ENCODE measurements around the gene NAGLU. TPM values are rescaled to one million over a fixed set of nuclear protein-coding genes. Genes with fewer than 3 reads are reported as not detected.
"Not testable (repeated sequence)": the region's sequence is repeated elsewhere in the genome, so short reads cannot be mapped to it uniquely, and the experiment has no call there.

The NAGLU gene
- total RNA-seq, 2 donors from 2014 or later = 18.1 to 19.3 TPM

DNA sequence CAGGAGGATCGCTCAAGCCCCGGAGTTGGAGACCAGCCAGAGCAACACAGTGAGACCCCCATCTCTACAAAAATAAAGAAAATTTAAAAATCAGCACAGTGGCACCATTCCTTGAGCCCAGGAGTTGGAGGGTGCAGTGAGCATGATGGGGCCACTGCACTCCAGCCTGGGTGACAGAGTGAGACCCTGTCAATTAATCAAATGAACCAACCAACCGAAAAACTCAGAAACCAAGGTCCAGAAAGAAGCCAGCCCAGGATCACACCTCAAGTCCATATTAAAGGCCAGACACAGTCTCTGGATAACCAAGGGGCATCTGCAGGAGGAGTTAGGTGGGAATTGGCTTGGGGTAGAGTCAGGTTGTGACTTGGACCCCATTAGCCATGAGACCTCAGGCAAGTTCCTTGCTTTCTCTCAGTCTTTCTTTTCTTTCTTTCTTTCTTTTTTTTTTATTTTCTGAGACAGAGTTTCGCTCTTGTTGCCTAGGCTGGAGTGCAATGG is 19.1 kb downstream of the NAGLU start:
- H3K4me3 Mint-ChIP-seq = peak overlapping the region; percentile 89
- no peak for DNase-seq (ENCODE audit: low spot score)
- no peaks in the 10 kb centered on the region for H3K27me3 Mint-ChIP-seq
- H3K36me3 Mint-ChIP-seq = no peaks in the 10 kb centered on the region
- ATAC-seq = no peak
- H3K9me3 Mint-ChIP-seq = no peaks in the 10 kb centered on the region
- peak overlapping the region; percentile 87 to 95 for H3K27ac Mint-ChIP-seq
- H3K4me1 Mint-ChIP-seq (ENCODE audit: low read depth in 2 of 2) = peaks cover 16 to 21% of the 10 kb centered on the region in 2 donors

GRCh38 chr17:42555961-42556617 is 20.0 kb downstream of the NAGLU start:
- not testable (repeated sequence) for ATAC-seq; H3K27me3 Mint-ChIP-seq; H3K36me3 Mint-ChIP-seq; DNase-seq (ENCODE audit: low spot score); H3K9me3 Mint-ChIP-seq
- Mint-ChIP-seq H3K4me3 (peak overlapping the region; percentile 89), H3K4me1 (ENCODE audit: low read depth in 2 of 2) (peaks cover 12 to 16% of the 10 kb centered on the region in 2 donors), H3K27ac (peak overlapping the region; percentile 87 to 95)

GRCh38 chr17:42559075-42559474 is 23.0 kb downstream of the NAGLU start:
- H3K27ac Mint-ChIP-seq = no peak overlapping the region
- H3K4me3 Mint-ChIP-seq = no peak overlapping the region
- peaks cover 24 to 35% of the 10 kb centered on the region in 2 donors for H3K4me1 Mint-ChIP-seq (ENCODE audit: low read depth in 2 of 2)
- no peaks in the 10 kb centered on the region for H3K9me3 Mint-ChIP-seq
- H3K36me3 Mint-ChIP-seq = no peaks in the 10 kb centered on the region
- no peaks in the 10 kb centered on the region for H3K27me3 Mint-ChIP-seq
- no peak for DNase-seq (ENCODE audit: low spot score)
- ATAC-seq = no peak

DNA sequence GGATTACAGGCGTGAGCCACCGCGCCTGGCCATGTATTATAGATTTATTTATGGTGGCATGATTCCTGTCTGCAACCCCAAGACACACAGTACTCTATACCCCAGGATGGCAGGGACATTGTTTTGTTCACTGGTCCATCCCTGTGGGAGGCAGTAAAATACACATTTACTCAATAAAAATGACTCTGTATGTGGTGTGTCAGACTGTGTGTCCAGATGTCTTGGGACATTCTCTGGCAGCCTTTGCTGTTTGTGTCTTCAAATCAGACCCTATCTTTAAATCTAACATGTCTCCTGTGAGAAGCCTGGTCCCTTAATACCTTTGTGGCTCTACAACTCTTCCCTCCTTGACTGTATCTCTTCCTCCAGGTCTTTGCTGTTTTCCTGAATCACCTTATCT is 24.2 kb downstream of the NAGLU start:
- DNase-seq (ENCODE audit: low spot score) (no peak), ATAC-seq (no peak)
- Mint-ChIP-seq H3K36me3 (no peaks in the 10 kb centered on the region), H3K27me3 (no peaks in the 10 kb centered on the region), H3K4me3 (peak overlapping the region; percentile 38), H3K4me1 (ENCODE audit: low read depth in 2 of 2) (peaks cover 16 to 30% of the 10 kb centered on the region in 2 donors), H3K9me3 (no peaks in the 10 kb centered on the region), H3K27ac (peak overlapping the region; percentile 84 to 91)

- Mint-ChIP-seq H3K36me3 (no peaks in the 10 kb centered on the region), H3K27me3 (no peaks in the 10 kb centered on the region), H3K4me3 (peak within 1 kb of the TSS; percentile 94), H3K9me3 (no peaks in the 10 kb centered on the region), H3K4me1 (ENCODE audit: low read depth in 2 of 2) (peaks cover 19 to 30% of the 10 kb centered on the region in 2 donors), H3K27ac (peak within 1 kb of the TSS; percentile 91 to 98)
- peak; percentile 78 to 84 for ATAC-seq
- peak; percentile 95 for DNase-seq (ENCODE audit: low spot score)
Observed at GRCh38 chr17:42561897-42562387, 25.9 kb downstream of the NAGLU start, which contains the start of gene COASY. Gene COASY, plus strand, starts transcription at chr17:42562148. Its CDS starts 475 bp downstream, at chr17:42562623.

DNA sequence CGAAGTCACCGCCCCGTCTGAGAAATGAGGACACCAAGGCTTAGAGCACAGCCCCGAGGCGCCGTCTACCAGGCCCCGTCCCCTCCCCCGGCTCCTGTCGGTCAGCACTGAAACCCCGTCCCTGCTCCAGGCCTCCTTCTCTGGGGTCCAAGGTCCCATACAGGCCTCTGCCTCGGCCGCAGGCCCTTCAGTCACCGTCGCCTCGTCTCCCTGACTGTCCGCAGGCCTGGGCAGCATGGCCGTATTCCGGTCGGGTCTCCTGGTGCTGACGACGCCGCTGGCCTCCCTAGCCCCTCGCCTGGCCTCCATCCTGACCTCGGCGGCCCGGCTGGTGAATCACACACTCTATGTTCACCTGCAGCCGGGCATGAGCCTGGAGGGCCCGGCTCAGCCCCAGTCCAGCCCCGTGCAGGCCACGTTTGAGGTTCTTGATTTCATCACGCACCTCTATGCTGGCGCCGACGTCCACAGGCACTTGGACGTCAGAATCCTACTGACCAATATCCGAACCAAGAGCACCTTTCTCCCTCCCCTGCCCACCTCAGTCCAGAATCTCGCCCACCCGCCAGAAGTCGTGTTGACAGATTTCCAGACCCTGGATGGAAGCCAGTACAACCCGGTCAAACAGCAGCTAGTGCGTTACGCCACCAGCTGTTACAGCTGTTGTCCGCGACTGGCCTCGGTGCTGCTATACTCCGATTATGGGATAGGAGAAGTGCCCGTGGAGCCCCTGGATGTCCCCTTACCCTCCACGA is 26.5 kb downstream of the NAGLU start:
- DNase-seq (ENCODE audit: low spot score) (peak; percentile 77), ATAC-seq (peak; percentile 41 to 66)
- H3K4me1 Mint-ChIP-seq (ENCODE audit: low read depth in 2 of 2) = peaks cover 20 to 27% of the 10 kb centered on the region in 2 donors
- H3K9me3 Mint-ChIP-seq = no peaks in the 10 kb centered on the region
- no peaks in the 10 kb centered on the region for H3K36me3 Mint-ChIP-seq
- H3K27me3 Mint-ChIP-seq = no peaks in the 10 kb centered on the region
- H3K27ac Mint-ChIP-seq = peak overlapping the region; percentile 91 to 98
- peak overlapping the region; percentile 94 for H3K4me3 Mint-ChIP-seq

DNA sequence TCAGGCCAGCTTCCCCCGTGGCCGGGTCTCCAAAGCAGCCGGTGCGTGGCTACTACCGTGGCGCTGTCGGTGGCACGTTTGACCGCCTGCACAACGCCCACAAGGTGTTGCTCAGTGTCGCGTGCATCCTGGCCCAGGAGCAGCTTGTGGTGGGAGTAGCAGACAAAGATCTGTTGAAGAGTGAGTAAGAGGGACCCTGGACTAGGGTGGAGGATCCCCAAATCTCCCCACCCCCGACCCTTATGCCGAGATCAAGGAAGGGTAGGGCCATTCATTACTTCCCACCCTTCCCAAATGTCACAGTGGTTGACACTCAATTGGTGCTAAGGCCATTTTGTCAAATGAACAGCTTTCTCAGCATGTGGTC is 27.1 kb downstream of the NAGLU start:
- H3K4me1 Mint-ChIP-seq (ENCODE audit: low read depth in 2 of 2) = peaks cover 23 to 31% of the 10 kb centered on the region in 2 donors
- peak overlapping the region; percentile 94 for H3K4me3 Mint-ChIP-seq
- no peaks in the 10 kb centered on the region for H3K36me3 Mint-ChIP-seq
- peak overlapping the region; percentile 91 to 98 for H3K27ac Mint-ChIP-seq
- no peaks in the 10 kb centered on the region for H3K27me3 Mint-ChIP-seq
- DNase-seq (ENCODE audit: low spot score) = no peak
- no peak for ATAC-seq
- H3K9me3 Mint-ChIP-seq = no peaks in the 10 kb centered on the region

DNA sequence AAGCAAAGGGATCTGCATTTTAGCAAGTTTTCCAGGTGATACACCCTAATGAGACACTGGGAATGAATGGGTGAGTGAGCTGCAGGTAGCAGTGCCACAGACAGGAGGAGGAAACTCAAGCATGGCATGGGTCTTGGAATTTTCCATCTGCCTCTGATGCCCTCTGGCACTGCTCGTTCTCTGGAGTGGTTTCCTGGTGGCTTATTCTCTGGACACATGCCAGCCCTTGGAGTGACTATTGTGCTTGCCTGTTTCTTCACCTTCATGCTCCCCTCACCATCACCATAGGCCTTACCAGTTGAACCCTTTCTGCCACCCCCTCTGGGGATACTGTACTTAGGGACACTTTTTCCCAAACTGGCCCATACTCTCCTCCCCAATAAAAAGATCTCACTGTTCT is 27.5 kb downstream of the NAGLU start:
- ATAC-seq (no peak), DNase-seq (ENCODE audit: low spot score) (no peak)
- Mint-ChIP-seq H3K9me3 (no peaks in the 10 kb centered on the region), H3K36me3 (no peaks in the 10 kb centered on the region), H3K4me1 (ENCODE audit: low read depth in 2 of 2) (peaks cover 24 to 31% of the 10 kb centered on the region in 2 donors), H3K27me3 (no peaks in the 10 kb centered on the region), H3K27ac (peak overlapping the region; percentile 91 to 98), H3K4me3 (peak overlapping the region; percentile 94)

DNA sequence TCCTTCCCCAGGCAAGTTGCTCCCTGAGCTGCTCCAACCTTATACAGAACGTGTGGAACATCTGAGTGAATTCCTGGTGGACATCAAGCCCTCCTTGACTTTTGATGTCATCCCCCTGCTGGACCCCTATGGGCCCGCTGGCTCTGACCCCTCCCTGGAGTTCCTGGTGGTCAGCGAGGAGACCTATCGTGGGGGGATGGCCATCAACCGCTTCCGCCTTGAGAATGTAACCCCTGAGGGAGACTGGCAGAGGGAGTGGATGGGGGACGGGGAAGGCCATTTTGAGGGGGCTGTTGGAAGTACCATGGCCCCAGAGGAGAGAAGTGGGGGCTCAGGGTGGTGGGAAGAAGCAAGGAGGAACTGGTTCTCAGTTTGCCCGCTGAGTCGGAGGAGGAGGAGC is 27.9 kb downstream of the NAGLU start:
- no peaks in the 10 kb centered on the region for H3K36me3 Mint-ChIP-seq
- peaks cover 27 to 35% of the 10 kb centered on the region in 2 donors for H3K4me1 Mint-ChIP-seq (ENCODE audit: low read depth in 2 of 2)
- no peak for ATAC-seq

GRCh38 chr17:42564815-42565522 is 28.9 kb downstream of the NAGLU start:
- Mint-ChIP-seq H3K27me3 (no peaks in the 10 kb centered on the region), H3K4me1 (ENCODE audit: low read depth in 2 of 2) (peaks cover 31 to 37% of the 10 kb centered on the region in 2 donors), H3K9me3 (no peaks in the 10 kb centered on the region), H3K36me3 (no peaks in the 10 kb centered on the region), H3K27ac (peak overlapping the region; percentile 70 to 91), H3K4me3 (peak overlapping the region; percentile 22)
- DNase-seq (ENCODE audit: low spot score) = no peak
- ATAC-seq = no peak

More for the DNA sequence above, 27.9 kb downstream of the NAGLU start:
- peak overlapping the region; percentile 94 for H3K4me3 Mint-ChIP-seq
- DNase-seq (ENCODE audit: low spot score) = no peak
- peak overlapping the region; percentile 91 to 98 for H3K27ac Mint-ChIP-seq
- no peaks in the 10 kb centered on the region for H3K9me3 Mint-ChIP-seq
- H3K27me3 Mint-ChIP-seq = no peaks in the 10 kb centered on the region

GRCh38 chr17:42565523-42566214 is 29.6 kb downstream of the NAGLU start:
- Mint-ChIP-seq H3K4me3 (no peak overlapping the region), H3K9me3 (no peaks in the 10 kb centered on the region), H3K4me1 (ENCODE audit: low read depth in 2 of 2) (peaks cover 33 to 37% of the 10 kb centered on the region in 2 donors), H3K27ac (peak overlapping the region; percentile 87 to 97), H3K36me3 (no peaks in the 10 kb centered on the region), H3K27me3 (no peaks in the 10 kb centered on the region)
- DNase-seq (ENCODE audit: low spot score) = no peak
- ATAC-seq = no peak

DNA sequence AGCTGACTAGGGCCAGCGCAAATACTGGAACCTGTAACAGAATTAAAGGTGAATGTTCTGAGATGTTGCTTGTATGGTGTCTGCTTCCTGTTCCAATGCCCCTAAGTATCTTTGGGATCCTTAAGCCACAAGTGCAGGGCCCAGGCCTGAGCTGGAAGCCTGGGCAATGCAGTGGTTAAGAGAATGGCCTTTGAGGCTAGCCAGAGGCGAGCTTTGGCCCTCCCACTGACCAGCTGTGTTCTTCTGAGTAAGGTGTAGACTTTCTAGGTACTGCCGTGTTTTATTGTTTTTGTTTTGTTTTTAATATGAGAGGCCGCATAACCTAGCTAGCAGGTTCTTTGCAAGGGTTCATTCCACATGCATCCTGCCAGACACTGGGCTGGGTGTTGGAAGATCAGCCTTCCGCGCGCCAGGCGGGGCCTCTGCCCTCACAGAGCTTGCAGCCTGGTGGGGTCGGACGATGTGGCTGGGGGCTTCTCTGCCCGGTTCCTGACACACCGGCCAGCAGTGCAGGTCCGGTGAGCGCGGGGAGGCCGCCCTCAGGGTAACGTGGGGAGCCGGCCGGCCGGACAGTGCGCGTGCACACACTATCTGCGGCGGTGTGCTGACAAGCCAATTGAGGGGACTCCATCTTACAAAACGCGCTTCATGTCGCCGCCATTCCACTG is 30.3 kb downstream of the NAGLU start:
- peak overlapping the region; percentile 96 for H3K4me3 Mint-ChIP-seq
- DNase-seq (ENCODE audit: low spot score) = no peak
- H3K9me3 Mint-ChIP-seq = no peaks in the 10 kb centered on the region
- ATAC-seq = no peak
- H3K4me1 Mint-ChIP-seq (ENCODE audit: low read depth in 2 of 2) = peaks cover 33 to 36% of the 10 kb centered on the region in 2 donors
- H3K27me3 Mint-ChIP-seq = no peaks in the 10 kb centered on the region
- H3K36me3 Mint-ChIP-seq = no peaks in the 10 kb centered on the region
- peak overlapping the region; percentile 87 to 97 for H3K27ac Mint-ChIP-seq

Data from natural killer cell treated with Interleukin-12 subunit alpha and Interleukin-12 subunit beta and Interleukin-15 and Interleukin-18, amount 100 ng/mL, for 72 hours (primary cell).